ENCODE results near the gene TIGD4.
"Not testable (repeated sequence)": the region's sequence is repeated elsewhere in the genome, so short reads cannot be mapped to it uniquely, and the experiment has no call there.

The TIGD4 gene

DNA sequence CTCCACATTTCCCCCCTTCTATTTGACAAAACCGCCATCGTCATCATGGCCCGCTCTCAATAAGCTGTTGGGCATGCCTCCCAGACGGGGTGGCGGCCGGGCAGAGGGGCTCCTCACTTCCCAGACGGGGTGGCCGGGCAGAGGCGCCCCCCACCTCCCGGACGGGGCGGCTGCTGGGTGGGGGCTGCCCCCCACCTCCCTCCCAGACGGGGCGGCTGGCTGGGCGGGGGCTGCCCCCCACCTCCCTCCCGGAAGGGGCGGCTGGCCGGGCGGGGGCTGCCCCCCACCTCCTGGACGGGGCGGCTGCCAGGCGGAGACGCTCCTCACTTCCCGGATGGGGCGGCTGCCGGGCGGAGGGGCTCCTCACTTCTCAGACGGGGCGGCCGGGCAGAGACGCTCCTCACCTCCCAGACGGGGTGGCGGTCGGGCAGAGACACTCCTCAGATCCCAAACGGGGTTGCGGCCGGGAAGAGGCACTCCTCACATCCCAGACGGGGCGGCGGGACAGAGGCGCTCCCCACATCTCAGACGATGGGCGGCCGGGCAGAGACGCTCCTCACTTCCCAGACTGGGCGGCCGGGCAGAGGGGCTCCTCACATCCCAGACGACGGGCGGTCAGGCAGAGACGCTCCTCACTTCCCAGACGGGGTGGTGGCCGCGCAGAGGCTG lies 14.3 kb downstream of the TIGD4 start:
- H3K4me1 Mint-ChIP-seq (ENCODE audit: low read depth), result not testable (repeated sequence)

DNA sequence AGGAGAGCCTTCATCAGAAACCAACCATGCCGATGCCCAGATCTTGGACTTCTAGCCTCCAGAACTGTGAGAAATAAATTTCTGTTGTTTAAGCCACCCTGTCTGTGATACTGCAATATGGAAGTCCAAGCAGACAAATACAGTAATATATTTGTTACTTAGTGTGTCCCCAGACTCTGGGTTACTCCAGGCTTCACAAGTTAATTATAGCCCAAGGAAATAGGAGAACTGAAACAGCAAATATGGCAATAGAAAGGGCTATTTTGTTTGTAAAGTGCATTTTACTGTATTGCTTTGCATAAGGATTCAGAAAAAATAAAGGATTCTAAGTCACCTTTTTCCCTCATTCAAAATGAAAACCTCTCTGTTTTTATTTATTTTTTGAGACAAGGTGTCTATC lies 15.7 kb downstream of the TIGD4 start:
- Mint-ChIP-seq H3K36me3 (ENCODE audit: low read depth) (no peaks in the 10 kb centered on the region), H3K4me1 (ENCODE audit: low read depth) (no peaks in the 10 kb centered on the region), H3K4me3 (no peak overlapping the region), H3K9me3 (no peaks in the 10 kb centered on the region), H3K27ac (no peak overlapping the region), H3K27me3 (peaks cover 7% of the 10 kb centered on the region)

More for the DNA sequence above, 14.3 kb downstream of the TIGD4 start:
- not testable (repeated sequence) for H3K27ac Mint-ChIP-seq; H3K4me3 Mint-ChIP-seq; H3K9me3 Mint-ChIP-seq; H3K36me3 Mint-ChIP-seq (ENCODE audit: low read depth); H3K27me3 Mint-ChIP-seq

DNA sequence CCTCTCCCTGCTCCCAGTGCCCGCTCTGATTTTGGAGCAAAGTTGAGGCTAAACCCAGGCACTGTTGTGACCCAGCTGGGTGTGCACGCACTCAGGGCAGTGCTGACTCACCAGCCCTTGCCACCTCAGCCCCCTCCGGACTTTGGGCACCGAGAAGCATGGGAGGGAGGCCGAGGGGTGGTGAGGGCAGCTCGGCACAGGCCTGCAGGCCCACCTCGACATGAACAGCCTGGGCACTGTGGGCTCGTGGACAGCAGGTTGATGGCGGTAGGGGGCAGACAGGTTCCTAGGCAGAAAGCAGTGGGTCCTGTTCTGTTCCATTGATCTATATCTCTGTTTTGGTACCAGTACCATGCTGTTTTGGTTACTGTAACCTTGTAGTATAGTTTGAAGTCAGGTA lies 30.9 kb downstream of the TIGD4 start:
- H3K27ac Mint-ChIP-seq, result no peak overlapping the region
- no peaks in the 10 kb centered on the region for H3K4me1 Mint-ChIP-seq (ENCODE audit: low read depth)
- no peaks in the 10 kb centered on the region for H3K36me3 Mint-ChIP-seq (ENCODE audit: low read depth)

DNA sequence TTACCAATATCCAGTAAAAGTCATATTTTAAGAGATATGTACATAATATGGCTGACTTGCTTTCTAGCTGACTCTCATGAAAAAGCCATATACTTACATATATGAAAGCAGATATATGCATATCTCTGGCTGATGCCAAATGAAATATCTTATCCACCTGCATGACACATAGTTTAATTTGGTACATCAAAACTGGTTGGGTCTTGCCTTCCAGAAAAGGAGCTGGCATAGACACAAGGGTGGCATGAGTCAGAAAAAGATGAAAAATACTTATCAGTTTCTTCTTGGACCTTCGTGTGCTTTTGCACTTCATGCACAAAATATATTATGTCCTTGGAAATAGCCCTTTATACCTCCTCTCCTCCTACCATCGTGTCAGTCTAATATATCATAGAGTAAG lies 32.1 kb downstream of the TIGD4 start:
- no peaks in the 10 kb centered on the region for H3K9me3 Mint-ChIP-seq
- H3K4me3 Mint-ChIP-seq, result no peak overlapping the region
- H3K4me1 Mint-ChIP-seq (ENCODE audit: low read depth), result no peaks in the 10 kb centered on the region
- no peak overlapping the region for H3K27ac Mint-ChIP-seq
- no peaks in the 10 kb centered on the region for H3K27me3 Mint-ChIP-seq
- no peaks in the 10 kb centered on the region for H3K36me3 Mint-ChIP-seq (ENCODE audit: low read depth)

More for the DNA sequence above, 30.9 kb downstream of the TIGD4 start:
- Mint-ChIP-seq H3K9me3 (no peaks in the 10 kb centered on the region), H3K4me3 (no peak overlapping the region), H3K27me3 (peaks cover 5% of the 10 kb centered on the region)

DNA sequence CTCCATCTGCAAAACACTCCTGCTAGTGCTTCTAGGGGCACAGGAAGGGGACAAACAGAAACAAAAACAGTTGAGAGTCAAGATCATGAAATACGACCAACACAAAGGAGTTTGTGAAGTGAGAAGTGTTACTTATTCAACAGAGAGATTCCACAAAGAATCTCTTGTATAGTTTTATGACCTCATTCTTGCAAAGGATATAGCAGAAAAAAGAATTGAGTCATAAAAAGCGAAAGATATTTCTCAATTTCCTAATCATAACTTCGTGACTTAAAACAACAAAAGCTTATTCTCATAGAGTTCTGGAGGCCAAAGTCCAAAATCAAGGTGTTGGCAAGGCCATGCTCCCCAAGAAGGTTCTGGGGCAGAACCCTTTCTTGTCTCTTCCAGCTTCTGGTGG lies 40.7 kb downstream of the TIGD4 start:
- Mint-ChIP-seq H3K4me3 (no peak overlapping the region), H3K27me3 (no peaks in the 10 kb centered on the region), H3K9me3 (no peaks in the 10 kb centered on the region), H3K27ac (no peak overlapping the region), H3K36me3 (ENCODE audit: low read depth) (no peaks in the 10 kb centered on the region), H3K4me1 (ENCODE audit: low read depth) (no peaks in the 10 kb centered on the region)

DNA sequence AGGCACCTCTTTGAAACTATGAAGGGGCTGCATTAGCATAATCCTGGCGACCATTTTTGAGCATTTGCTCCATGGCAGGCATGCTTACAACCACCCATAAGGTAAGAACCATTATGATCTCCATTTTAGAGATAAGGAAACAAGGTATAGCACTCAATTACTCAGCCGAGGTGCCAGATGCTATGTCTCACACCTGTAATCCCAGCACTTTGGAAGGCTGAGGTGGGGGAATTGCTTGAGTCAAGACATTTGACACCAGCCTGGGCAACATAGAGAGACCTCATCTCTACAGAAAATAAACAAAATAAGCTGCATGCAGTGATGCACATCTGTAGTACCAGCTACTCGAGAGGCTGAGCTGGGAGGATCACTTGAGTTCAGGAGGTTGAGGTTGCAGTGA lies 43.6 kb downstream of the TIGD4 start:
- Mint-ChIP-seq H3K27ac (no peak overlapping the region), H3K36me3 (ENCODE audit: low read depth) (no peaks in the 10 kb centered on the region), H3K9me3 (no peaks in the 10 kb centered on the region), H3K27me3 (no peaks in the 10 kb centered on the region), H3K4me1 (ENCODE audit: low read depth) (no peaks in the 10 kb centered on the region), H3K4me3 (no peak overlapping the region)

DNA sequence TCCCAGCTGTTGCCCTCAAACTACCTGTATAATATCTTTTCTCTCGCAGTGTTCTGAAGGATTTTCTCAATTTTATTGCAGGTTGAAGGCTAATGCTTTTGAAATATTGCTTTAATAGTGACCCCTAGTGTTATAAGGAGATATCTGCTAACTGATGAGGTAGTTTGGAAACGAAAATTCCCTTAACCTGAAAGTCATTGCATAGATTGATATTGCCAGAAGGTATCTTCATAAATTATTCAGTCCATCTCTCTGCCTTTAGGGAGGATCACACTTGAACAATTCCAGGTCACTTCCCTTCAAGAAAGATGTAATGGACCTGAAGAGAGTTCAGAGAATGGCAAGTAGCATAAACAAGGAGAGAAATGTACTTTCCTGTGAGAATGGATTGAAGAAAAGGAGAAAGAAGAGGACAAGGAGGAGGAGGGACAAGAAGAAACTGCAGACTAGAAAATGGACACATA lies 44.1 kb downstream of the TIGD4 start:
- Mint-ChIP-seq H3K27ac (no peak overlapping the region), H3K4me1 (ENCODE audit: low read depth) (no peaks in the 10 kb centered on the region)

DNA sequence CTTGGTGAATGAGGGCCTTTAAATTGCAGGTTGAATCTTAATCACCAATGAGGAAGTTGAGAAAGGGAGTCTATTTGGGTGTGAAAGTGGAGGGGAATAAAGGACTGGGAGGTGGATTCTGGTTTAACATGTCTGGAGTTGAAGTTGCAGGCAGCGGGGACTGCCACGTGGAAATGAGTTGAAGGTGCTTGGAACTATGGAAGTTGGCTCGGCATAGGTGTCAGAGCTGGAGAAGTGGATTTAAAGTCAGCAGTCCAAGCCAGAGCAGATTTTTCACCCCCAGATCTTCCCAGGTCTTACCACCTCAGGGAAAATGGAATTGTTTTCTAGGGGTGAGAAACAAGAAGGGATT lies 44.9 kb downstream of the TIGD4 start:
- no peaks in the 10 kb centered on the region for H3K9me3 Mint-ChIP-seq
- H3K27me3 Mint-ChIP-seq, result no peaks in the 10 kb centered on the region
- no peaks in the 10 kb centered on the region for H3K4me1 Mint-ChIP-seq (ENCODE audit: low read depth)
- H3K4me3 Mint-ChIP-seq, result no peak overlapping the region
- H3K27ac Mint-ChIP-seq, result no peak overlapping the region
- H3K36me3 Mint-ChIP-seq (ENCODE audit: low read depth), result no peaks in the 10 kb centered on the region

More for the DNA sequence above, 44.1 kb downstream of the TIGD4 start:
- Mint-ChIP-seq H3K4me3 (no peak overlapping the region), H3K36me3 (ENCODE audit: low read depth) (no peaks in the 10 kb centered on the region), H3K27me3 (no peaks in the 10 kb centered on the region), H3K9me3 (no peaks in the 10 kb centered on the region)

DNA sequence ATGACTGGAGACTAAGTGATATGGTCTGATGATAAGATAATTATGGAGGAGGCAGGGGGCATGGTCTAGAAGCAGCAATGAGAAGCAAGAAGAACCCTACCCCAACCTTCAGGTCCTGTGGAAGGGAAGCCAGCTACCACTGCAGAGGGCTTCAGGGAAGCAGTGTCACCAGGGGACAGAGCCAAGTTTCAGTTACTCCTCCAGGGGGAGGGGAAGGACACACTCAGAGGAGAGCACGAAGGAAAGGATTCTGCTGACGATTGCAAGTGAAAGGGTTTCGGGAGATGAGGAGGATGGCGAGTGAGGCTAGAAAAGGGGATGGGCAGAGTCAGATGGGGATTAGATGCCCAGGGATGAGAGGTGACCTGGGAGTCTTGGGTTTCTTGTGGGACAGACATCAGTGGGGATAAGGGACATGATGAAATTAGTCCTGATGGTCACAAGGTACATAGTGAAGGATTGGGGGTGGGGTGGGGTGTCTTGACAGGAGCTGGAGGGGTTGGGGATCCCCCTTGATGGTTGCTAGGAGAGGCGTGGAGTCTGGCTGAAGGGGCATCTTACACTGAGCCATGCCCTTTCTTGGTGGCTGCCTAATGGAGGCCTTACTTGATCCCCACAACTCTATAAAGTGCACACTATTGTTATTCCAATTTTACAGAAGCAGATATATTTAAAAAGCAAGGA lies 45.4 kb downstream of the TIGD4 start:
- no peaks in the 10 kb centered on the region for H3K36me3 Mint-ChIP-seq (ENCODE audit: low read depth)
- H3K9me3 Mint-ChIP-seq, result no peaks in the 10 kb centered on the region
- no peak overlapping the region for H3K27ac Mint-ChIP-seq
- no peaks in the 10 kb centered on the region for H3K27me3 Mint-ChIP-seq
- H3K4me1 Mint-ChIP-seq (ENCODE audit: low read depth), result no peaks in the 10 kb centered on the region
- no peak overlapping the region for H3K4me3 Mint-ChIP-seq

DNA sequence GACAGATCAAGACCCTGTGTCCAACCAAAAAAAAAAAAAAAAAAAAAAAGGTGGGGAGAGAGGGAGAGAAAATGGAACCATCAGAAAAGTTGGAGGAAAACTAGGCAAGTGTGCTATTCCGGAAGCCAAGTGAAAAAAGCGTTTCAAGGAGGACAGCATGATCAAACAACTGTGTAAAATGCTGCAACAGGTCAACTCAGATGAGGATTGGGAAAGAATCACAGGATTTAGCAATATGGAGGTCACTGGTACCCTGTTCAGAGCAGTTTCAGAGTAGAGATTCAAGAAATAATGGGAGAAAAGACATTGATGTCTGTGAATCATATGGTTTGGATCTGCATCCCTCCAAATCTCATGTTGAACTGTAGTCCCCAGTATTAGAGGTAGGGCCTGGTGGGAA lies 47.5 kb downstream of the TIGD4 start:
- no peak overlapping the region for H3K4me3 Mint-ChIP-seq
- H3K27ac Mint-ChIP-seq, result no peak overlapping the region
- no peaks in the 10 kb centered on the region for H3K9me3 Mint-ChIP-seq
- H3K27me3 Mint-ChIP-seq, result no peaks in the 10 kb centered on the region
- no peaks in the 10 kb centered on the region for H3K36me3 Mint-ChIP-seq (ENCODE audit: low read depth)
- H3K4me1 Mint-ChIP-seq (ENCODE audit: low read depth), result no peaks in the 10 kb centered on the region

DNA sequence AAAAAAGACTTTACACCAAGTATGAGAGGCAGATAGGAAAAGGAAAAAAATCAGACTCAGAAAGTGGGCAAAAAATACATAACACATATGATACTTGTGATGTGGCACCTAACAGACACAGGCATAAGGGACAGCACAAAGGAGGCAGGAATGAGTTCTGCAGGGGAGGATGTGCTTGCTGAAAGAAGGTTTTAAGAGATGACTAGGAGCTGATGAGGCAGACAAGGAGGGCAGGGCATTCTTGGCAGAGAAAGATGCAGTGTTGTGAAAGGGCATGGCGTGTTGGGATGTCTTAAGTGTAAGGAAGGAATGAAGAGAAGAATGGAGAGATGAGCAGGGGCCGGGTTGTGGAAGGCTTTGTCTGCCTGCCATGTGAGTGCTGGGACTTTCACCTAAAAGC lies 50.1 kb downstream of the TIGD4 start:
- no peaks in the 10 kb centered on the region for H3K9me3 Mint-ChIP-seq
- no peak overlapping the region for H3K4me3 Mint-ChIP-seq
- H3K36me3 Mint-ChIP-seq (ENCODE audit: low read depth), result no peaks in the 10 kb centered on the region
- H3K27me3 Mint-ChIP-seq, result peaks cover 5% of the 10 kb centered on the region
- no peak overlapping the region for H3K27ac Mint-ChIP-seq
- H3K4me1 Mint-ChIP-seq (ENCODE audit: low read depth), result no peaks in the 10 kb centered on the region

DNA sequence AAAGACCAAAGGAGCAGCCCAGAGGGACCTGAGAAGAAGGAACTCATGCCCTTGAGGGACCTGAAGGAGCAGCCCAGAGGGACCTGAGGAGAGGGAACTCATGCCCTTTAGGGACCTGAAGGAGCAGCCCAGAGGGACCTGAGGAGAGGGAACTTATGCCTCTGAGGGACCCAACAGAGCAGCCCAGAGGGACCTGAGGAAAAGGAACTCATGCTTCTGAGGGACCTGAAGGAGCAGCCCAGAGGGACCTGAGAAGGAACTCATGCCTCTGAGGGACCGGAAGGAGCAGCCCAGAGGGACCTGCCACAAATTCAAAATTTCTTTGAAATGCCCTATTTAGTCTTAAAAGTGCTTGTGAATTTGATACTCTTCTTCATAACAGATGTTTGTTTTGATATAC lies 51.2 kb downstream of the TIGD4 start:
- H3K4me3 Mint-ChIP-seq, result no peak overlapping the region
- peaks cover 5% of the 10 kb centered on the region for H3K27me3 Mint-ChIP-seq
- H3K9me3 Mint-ChIP-seq, result no peaks in the 10 kb centered on the region
- no peak overlapping the region for H3K27ac Mint-ChIP-seq
- H3K4me1 Mint-ChIP-seq (ENCODE audit: low read depth), result no peaks in the 10 kb centered on the region
- H3K36me3 Mint-ChIP-seq (ENCODE audit: low read depth), result no peaks in the 10 kb centered on the region

DNA sequence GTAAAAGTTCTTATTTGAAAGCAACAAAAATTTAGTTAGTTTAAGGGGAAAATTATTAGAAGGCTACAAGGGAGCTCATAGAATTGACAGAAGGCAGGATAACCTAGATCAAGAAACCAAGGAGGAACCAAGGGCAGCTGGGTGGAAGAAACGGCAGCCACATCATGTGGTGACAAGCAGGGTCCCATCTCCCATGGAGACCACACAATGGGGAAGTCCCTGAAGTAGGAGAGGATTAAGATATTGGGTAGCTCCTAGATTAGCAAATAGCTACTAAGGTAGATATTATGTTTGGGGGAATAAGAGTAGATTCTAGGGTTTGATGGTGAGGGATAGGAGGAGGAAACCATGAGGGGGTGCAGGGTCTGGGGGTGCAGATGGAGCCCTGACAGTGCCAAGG lies 51.7 kb downstream of the TIGD4 start:
- Mint-ChIP-seq H3K9me3 (no peaks in the 10 kb centered on the region), H3K4me1 (ENCODE audit: low read depth) (no peaks in the 10 kb centered on the region), H3K27ac (no peak overlapping the region), H3K27me3 (peaks cover 5% of the 10 kb centered on the region), H3K36me3 (ENCODE audit: low read depth) (no peaks in the 10 kb centered on the region), H3K4me3 (no peak overlapping the region)

DNA sequence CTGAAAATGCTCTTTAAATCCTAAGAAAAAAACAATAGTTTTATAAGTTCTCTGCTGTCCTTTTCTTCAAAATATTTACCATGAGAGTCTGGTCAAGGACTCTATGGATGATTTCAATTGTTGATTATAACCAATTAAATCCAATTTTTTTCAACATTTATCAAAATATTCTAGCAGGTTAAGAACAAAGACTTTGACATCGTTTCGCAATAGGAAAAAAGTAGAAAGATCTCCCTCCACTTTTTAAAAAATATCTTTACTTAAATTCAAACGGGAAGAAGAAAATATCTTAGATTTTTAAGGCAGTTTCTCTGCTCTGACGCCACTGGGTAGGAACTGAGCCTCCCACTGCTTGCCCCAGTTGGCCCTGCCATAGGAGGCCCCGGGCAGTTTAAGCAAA lies 55.0 kb downstream of the TIGD4 start:
- no peaks in the 10 kb centered on the region for H3K9me3 Mint-ChIP-seq
- no peaks in the 10 kb centered on the region for H3K4me1 Mint-ChIP-seq (ENCODE audit: low read depth)
- H3K27me3 Mint-ChIP-seq, result peaks cover 8% of the 10 kb centered on the region
- no peak overlapping the region for H3K4me3 Mint-ChIP-seq
- H3K36me3 Mint-ChIP-seq (ENCODE audit: low read depth), result no peaks in the 10 kb centered on the region
- H3K27ac Mint-ChIP-seq, result no peak overlapping the region

DNA sequence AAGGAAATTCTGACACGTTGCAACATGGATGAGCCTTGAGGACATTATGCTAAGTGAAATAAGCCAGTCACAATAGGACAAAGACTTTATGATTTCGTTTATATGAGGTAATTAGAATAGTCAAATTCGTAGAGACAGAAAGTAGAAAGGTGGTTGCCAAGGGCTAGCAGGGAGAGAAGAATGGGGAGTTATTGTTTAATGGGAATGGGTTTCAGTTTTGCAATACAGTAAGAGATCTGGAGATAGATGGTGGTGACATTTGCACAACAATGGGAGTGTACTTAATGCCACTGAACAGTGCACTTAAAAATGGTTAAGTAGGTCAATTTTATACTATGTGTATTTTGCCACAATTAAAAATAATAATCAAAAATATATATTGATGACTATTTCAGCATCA lies 56.3 kb downstream of the TIGD4 start:
- no peaks in the 10 kb centered on the region for H3K36me3 Mint-ChIP-seq (ENCODE audit: low read depth)
- H3K4me3 Mint-ChIP-seq, result no peak overlapping the region
- no peaks in the 10 kb centered on the region for H3K4me1 Mint-ChIP-seq (ENCODE audit: low read depth)
- peaks cover 8% of the 10 kb centered on the region for H3K27me3 Mint-ChIP-seq
- no peaks in the 10 kb centered on the region for H3K9me3 Mint-ChIP-seq
- H3K27ac Mint-ChIP-seq, result no peak overlapping the region
